HL-60 (cell line): ENCODE results near the gene NUF2.
"Not testable (repeated sequence)": the region's sequence is repeated elsewhere in the genome, so short reads cannot be mapped to it uniquely, and the experiment has no call there.

Experiments used
- DNase-seq, 2 experiments: peaks; one replicate each; pipeline ENCODE4 v3.0.0-alpha.2; 2010 to 2020; ENCODE audit warnings: low read depth in 1 of 2, low spot score in 1 of 2
- H3K27ac ChIP-seq: fragments of 250-450 bp; sonication (Bioruptor Pico); replicated peaks from 2 replicates; pipeline ENCODE4 v1.5.1; 2020; ENCODE audit warnings: mild to moderate bottlenecking, moderate library complexity
- H3K27me3 ChIP-seq: fragments of 250-450 bp; sonication (Bioruptor Pico); 2 replicates; pipeline ENCODE4 v1.5.1; 2021; ENCODE audit warnings: mild to moderate bottlenecking, moderate library complexity; ENCODE audit not compliant: insufficient read depth, poor library complexity, severe bottlenecking
- H3K4me3 ChIP-seq: replicated peaks from 2 replicates; pipeline ENCODE4 v1.5.1; 2011; ENCODE audit warnings: mild to moderate bottlenecking, control low read depth, low read length; ENCODE audit not compliant: insufficient read depth
- GABPA ChIP-seq: IDR thresholded peaks from 2 replicates; pipeline ENCODE4 v1.6.1; 2012; ENCODE audit warnings: low read depth
- POLR2AphosphoS5 ChIP-seq: IDR thresholded peaks from 2 replicates; pipeline ENCODE4 v1.6.1; 2012; ENCODE audit warnings: low read depth
- SPI1 ChIP-seq: IDR thresholded peaks from 2 replicates; pipeline ENCODE4 v1.6.1; 2012; ENCODE audit warnings: low read depth, mild to moderate bottlenecking, borderline replicate concordance
- TF ChIP-seq, protein P1 (sequence below): IDR thresholded peaks from 2 replicates; pipeline ENCODE4 v1.6.1; 2012; ENCODE audit warnings: low read depth; ENCODE audit not compliant: insufficient replicate concordance
- TF ChIP-seq, protein P2 (sequence below): IDR thresholded peaks from one replicate; pipeline ENCODE4 v1.5.1; 2011; ENCODE audit warnings: low read length, control low read depth, inconsistent platforms; ENCODE audit not compliant: insufficient read depth

The NUF2 gene

GRCh38 chr1:163278602-163279001 lies 43.2 kb upstream of the NUF2 start:
- Histone ChIP-seq H3K4me3 (no peak overlapping the region), H3K27me3 (no peaks in the 10 kb centered on the region), H3K27ac (no peak overlapping the region)
- DNase-seq: no peak
- no peak for TF ChIP-seq GABPA

GRCh38 chr1:163284867-163285266 lies 36.9 kb upstream of the NUF2 start:
- H3K27ac ChIP-seq, H3K27me3 ChIP-seq, H3K4me3 ChIP-seq, DNase-seq: not testable (repeated sequence)

GRCh38 chr1:163290025-163290640 lies 31.6 kb upstream of the NUF2 start:
- no peaks in the 10 kb centered on the region for H3K27me3 ChIP-seq
- no peak for DNase-seq
- H3K27ac ChIP-seq: no peak overlapping the region
- TF ChIP-seq, protein P1, sequence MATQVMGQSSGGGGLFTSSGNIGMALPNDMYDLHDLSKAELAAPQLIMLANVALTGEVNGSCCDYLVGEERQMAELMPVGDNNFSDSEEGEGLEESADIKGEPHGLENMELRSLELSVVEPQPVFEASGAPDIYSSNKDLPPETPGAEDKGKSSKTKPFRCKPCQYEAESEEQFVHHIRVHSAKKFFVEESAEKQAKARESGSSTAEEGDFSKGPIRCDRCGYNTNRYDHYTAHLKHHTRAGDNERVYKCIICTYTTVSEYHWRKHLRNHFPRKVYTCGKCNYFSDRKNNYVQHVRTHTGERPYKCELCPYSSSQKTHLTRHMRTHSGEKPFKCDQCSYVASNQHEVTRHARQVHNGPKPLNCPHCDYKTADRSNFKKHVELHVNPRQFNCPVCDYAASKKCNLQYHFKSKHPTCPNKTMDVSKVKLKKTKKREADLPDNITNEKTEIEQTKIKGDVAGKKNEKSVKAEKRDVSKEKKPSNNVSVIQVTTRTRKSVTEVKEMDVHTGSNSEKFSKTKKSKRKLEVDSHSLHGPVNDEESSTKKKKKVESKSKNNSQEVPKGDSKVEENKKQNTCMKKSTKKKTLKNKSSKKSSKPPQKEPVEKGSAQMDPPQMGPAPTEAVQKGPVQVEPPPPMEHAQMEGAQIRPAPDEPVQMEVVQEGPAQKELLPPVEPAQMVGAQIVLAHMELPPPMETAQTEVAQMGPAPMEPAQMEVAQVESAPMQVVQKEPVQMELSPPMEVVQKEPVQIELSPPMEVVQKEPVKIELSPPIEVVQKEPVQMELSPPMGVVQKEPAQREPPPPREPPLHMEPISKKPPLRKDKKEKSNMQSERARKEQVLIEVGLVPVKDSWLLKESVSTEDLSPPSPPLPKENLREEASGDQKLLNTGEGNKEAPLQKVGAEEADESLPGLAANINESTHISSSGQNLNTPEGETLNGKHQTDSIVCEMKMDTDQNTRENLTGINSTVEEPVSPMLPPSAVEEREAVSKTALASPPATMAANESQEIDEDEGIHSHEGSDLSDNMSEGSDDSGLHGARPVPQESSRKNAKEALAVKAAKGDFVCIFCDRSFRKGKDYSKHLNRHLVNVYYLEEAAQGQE: no peak
- TF ChIP-seq, protein P2, sequence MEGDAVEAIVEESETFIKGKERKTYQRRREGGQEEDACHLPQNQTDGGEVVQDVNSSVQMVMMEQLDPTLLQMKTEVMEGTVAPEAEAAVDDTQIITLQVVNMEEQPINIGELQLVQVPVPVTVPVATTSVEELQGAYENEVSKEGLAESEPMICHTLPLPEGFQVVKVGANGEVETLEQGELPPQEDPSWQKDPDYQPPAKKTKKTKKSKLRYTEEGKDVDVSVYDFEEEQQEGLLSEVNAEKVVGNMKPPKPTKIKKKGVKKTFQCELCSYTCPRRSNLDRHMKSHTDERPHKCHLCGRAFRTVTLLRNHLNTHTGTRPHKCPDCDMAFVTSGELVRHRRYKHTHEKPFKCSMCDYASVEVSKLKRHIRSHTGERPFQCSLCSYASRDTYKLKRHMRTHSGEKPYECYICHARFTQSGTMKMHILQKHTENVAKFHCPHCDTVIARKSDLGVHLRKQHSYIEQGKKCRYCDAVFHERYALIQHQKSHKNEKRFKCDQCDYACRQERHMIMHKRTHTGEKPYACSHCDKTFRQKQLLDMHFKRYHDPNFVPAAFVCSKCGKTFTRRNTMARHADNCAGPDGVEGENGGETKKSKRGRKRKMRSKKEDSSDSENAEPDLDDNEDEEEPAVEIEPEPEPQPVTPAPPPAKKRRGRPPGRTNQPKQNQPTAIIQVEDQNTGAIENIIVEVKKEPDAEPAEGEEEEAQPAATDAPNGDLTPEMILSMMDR: no peak
- no peak for TF ChIP-seq SPI1
- TF ChIP-seq POLR2AphosphoS5: no peak
- no peak for TF ChIP-seq GABPA
- H3K4me3 ChIP-seq: no peak overlapping the region

DNA sequence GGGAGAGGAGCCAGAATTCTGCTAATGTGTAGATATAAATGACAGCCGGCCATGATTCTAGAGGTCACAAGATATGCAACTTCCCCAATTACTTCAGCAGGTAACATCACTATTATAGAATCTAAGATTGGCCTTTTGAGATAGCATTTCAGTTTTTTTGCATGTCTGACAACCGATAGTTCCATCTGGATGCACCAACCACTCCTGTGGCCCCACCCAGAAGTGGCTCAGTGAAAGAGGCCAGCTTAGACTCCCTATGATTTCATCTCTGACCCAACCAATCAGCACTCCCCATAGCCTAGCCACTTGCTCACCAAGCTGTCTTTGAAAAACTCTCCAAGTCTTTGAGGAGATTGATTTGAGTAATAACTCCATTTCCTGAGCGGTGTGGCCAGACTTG lies 30.3 kb upstream of the NUF2 start:
- H3K4me3 ChIP-seq: no peak overlapping the region
- TF ChIP-seq, protein P2: no peak
- TF ChIP-seq SPI1 (no peak), GABPA (no peak), POLR2AphosphoS5 (no peak)
- TF ChIP-seq, protein P1: no peak
- no peaks in the 10 kb centered on the region for H3K27me3 ChIP-seq
- H3K27ac ChIP-seq: no peak overlapping the region
- DNase-seq: no peak

DNA sequence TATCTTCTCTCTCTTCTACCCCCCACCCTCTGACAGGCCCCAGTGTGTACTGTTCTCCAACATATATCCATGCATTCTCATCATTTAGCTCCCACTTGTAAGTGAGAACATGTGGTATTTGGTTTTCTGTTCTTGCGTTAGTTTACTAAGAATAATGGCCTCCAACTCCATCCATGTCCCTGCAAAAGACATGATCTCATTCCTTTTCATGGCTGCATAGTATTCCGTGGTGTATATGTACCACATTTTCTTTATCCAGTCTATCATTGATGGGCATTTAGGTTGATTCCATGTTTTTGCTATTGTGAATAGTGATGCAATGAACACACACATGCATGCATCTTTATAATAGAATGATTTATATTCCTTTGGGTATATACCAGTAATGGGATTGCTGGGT lies 29.6 kb upstream of the NUF2 start:
- H3K27ac ChIP-seq, H3K27me3 ChIP-seq, DNase-seq, H3K4me3 ChIP-seq: not testable (repeated sequence)

GRCh38 chr1:163293497-163293896 lies 28.3 kb upstream of the NUF2 start:
- H3K27ac ChIP-seq, H3K4me3 ChIP-seq, H3K27me3 ChIP-seq, DNase-seq: not testable (repeated sequence)
